Left forelimb (tissue), 1 donor: ENCODE measurements around the gene EPN3.

Experiments
- DNase-seq: peaks from one replicate; pipeline ENCODE4 v3.0.0-alpha.2; 2018; ENCODE audit warnings: low spot score

EPN3 gene

DNA sequence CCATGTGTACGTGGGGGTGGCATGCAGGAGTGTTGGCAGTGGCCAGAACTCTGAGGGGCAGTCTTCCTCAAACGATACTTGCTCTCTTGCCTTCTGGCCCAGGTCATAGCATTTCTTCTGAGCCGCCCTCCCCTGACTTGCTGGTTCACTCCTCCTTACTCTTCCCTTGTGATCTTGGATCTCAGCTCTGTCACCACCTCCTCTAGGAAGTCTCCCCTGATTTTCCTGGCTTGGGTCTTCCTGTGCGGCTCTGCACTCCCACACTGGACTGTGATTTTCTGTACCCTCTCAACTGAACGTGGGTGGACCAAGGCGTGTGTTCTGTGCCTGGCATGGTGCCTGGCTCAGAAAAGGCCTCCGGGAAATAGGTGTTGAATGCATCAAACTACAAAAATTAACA, 2.9 kb downstream of the EPN3 start:
- DNase-seq, result no peak

DNA sequence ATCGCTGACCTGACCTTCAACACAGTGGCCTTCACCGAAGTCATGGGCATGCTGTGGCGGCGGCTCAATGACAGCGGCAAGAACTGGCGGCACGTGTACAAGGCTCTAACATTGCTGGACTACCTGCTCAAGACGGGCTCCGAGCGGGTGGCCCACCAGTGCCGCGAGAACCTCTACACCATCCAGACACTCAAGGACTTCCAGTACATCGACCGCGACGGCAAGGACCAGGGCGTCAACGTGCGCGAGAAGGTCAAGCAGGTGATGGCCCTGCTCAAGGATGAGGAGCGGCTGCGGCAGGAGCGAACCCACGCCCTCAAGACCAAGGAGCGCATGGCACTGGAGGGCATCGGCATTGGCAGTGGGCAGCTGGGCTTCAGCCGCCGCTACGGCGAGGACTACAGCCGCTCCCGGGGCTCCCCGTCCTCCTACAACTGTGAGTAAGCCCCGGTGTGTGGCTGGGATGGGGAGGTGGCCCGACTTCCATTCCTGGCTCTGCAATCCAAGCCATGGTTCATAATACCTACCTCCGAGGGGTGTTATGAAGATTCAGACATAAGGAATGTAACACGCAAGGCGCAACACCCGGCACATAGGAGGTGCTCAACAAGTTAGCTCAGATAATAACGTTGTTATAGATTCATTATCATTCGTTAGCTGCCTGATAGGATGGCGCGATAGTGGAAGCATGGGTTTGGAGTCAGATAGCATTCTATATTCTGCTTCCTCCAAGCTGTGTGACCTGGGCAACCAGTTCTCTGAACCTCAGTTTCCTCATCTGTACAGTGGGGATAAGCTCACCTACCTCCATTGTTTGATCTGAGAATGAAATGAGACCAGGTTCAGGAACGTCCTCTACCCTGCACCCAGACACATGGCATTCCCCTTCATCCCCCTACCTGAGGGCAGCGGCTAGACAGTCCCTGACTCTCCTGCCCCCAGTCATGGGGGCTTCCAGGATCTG, 4.4 kb downstream of the EPN3 start:
- DNase-seq, result no peak

DNA sequence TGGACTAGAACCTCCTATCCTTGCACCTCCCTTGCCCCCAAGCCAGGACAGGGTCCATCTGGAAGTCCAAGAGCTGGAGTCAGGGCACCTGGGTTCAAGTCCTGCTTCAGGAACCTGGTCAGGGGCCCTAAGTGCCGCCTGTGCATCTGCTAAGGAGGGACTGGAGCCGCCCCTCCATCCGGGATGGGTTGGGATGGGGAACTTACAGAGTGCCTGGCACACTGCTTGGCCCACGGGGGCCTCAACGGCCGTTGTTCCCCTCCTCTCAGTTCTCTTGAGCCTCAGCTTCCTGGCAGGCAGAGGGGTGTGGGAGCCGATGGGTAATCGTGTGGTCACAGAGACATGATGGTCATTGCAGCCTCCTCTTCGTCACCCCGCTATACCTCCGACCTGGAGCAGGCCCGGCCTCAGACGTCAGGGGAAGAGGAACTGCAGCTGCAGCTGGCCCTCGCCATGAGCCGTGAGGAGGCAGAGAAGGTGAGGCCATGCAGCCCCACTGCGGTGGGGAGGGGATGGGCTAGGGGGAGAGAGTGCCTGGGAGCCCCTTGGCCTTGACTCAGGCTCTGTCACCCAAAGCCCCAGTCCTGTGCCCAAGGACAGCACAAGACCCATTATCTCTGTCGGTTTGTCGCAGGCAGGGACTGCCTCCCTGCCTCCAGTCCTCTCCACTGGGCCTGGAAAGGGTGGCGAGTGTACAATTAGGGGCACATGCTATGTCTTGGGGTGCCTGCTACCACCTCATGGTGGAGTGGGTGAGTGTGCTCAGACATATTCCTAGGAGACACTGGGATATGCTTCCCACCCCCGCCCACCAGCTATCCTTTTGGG, 5.4 kb downstream of the EPN3 start:
- DNase-seq, result no peak

DNA sequence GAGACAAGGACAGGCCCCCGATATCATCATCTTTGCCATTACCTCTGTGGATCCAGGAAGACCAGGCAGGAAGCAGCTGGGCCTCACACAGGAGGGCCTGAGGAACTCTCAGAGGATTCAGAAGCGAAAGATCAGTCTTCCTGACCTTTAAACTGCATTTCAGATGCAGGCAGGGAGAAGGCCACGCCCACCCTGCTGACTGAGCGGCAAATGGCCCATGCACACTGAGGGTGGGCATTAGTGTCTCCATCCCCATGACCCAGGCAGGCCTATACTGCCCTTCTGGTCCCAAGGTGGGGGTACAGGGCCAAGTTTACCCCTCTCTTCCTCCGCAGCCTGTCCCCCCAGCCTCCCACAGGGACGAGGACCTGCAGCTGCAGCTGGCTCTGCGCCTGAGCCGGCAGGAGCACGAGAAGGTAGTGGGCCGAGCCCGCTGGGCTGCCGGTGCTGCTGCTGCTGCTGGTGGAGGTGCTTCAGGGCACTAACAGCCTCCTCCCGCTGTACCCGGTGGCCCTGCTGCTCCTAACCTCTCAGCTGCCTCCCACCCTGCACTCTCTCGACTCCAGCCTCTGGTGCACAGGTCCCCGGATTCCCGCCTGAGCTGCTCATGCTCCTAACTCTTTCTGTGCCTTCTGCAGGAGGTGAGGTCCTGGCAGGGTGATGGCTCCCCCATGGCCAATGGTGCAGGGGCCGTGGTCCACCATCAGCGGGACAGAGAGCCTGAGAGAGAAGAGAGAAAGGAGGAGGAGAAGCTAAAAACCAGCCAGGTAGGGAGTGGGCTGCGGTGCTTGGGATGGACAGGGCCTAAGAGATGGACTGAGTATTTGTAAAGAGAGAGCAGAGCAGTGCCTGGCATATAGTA, 6.2 kb downstream of the EPN3 start:
- DNase-seq, result no peak

DNA sequence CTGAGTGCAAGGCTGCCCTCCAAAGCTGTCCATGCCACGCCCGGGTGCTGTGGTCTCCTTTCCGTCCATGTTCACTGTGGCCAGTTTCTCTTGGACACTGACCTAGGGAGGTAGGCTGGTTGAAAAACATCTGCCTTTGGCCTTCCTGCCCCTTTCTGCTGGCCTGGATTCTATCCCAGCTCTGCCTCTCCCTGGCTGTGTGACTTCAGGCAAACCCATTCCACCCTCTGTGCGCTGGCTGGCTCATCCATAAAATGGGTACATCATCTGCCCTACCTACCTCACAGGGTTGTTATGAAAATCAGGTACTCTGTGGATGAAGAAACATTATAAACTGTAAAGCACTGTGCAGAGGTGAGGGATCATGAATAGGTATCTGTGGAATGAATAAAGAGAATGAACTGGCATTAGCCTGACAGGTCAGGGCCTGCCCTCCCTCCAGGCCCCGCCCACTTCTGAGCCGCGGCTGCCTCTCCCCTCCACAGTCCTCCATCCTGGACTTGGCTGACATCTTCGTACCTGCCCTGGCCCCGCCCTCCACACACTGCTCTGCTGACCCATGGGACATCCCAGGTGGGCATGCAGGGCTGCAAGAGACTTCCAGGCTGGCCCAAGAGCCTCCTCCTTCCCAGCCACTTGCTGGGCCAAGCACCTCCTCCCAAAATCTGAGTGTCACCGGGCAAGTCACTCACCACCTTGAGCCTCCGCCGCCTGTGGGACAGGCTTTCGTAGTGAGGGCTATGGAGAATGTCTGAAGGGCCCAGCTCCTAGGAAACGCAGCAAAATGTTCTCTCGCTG, 7.4 kb downstream of the EPN3 start:
- no peak for DNase-seq

DNA sequence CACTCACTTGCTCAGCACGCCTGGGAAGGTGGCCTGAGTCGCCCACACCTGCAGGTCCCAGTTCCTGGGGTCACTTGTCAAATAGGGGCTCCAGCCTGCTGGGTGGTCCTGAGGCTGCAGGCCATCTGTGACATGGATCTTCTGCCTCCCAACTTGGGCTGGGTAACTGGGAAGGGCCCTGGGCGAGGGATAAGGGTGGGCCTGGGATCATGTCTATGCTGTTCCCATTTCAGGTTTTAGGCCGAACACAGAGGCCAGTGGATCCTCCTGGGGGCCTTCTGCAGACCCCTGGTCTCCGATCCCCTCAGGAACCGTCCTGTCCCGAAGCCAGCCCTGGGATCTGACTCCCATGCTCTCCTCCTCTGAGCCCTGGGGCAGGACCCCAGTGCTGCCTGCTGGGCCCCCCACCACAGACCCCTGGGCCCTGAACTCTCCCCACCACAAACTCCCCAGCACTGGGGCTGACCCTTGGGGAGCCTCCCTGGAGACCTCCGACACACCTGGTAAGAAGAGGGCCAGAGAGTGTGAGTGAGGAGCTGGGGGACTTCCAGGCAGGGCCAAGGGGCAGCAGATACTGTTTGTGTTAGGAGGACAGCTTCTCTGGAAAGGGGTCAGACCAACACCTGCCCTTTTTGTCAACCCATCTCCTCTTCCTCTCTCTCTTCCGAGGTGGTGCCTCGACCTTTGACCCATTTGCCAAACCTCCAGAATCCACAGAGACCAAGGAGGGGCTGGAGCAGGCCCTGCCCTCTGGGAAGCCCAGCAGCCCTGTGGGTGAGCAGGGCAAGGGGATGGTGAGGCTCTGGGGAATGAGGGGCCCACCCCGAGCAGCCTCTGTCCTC, 8.2 kb downstream of the EPN3 start:
- no peak for DNase-seq

DNA sequence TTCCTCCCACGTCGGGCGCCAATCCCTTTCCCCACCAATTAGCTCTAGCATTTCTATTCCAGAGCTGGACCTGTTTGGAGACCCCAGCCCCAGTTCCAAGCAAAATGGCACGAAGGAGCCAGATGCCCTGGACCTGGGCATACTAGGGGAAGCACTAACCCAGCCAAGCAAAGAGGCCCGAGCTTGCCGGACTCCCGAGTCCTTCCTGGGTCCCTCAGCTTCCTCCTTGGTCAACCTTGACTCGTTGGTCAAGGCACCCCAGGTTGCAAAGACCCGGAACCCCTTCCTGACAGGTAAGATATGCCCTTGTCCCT, 8.8 kb downstream of the EPN3 start:
- DNase-seq, result no peak

DNA sequence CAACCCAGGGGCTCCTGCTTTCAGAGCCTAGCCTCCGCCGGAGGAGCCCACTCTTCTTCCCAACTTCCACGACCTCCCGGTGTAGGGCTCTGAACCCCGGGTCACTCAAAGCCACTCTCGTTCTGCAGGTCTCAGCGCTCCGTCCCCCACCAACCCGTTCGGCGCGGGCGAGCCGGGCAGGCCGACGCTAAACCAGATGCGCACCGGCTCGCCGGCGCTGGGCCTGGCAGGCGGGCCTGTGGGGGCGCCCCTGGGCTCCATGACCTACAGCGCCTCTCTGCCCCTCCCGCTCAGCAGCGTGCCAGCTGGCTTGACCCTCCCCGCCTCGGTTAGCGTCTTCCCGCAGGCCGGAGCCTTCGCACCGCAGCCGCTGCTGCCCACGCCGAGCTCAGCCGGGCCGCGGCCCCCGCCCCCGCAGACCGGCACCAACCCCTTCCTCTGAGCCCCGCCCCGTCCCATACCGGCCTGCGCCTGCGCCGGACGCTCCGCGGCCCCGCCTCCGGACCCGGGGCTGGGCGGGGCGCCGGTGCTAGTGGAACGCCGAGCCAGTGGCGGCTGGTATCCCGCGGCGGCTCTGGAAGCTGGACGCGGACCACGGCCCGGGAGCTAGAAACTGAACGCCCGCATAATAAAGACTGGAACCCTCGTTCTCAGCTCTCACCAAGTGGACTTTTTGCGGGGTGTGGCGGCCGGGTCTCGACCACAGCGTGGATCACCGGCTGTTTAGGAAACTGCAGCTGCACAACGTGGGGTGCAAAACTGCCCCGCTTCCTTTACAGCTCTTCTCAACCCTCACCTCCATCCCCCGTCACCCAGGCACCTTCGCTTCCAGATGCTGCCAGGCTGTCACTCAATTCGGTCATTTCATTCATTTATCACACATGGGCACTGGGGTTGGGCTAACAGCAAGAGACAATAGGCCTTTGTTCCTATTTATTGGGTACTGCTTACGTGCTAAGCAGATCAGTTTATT, 9.5 kb downstream of the EPN3 start:
- DNase-seq, result peak; percentile 92

DNA sequence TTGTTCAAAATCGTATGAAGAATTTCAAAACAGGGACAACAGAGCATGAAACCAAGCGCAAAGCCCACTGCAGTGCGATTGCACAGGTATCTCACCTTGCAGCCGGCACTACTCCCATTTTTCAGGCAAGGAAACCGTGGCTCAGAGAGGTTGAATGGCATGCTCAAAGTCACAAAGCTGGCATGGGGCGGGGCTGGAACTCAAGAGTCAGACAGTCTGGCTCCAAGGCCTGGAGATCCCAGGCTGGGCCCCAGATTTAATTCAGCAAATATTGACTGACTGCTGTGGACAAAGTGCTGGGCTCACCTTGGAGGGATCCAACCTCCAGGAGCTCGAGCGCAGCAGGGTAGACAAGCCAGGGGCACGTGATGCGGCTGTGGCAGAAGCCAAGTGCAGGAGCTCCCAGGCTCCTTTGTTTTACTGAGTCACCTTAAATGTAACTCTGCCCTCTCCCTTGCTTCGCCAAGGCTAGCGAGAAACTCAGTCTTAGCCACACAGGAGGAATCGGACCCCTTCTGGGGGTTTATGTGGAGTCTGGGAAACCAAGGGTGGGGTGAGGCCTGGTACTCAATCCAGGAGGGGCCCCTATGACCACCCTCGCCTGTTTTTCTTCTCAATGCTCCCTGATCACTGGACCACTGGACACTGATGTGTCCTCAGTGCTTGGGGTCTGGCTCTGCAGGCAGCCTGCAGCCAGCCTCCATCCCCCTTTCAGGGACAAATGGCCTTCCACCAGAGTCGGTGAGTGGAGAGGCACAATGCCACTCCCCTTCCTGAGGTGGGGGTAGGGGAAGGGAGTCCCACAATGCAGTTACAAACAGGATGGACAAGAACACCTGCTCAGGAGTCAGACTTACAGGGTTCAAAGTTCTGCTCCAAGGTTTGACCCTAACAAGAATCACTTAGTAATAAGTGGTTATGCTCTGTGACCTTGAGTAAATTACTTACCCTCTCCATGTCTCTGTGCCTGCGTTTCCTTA, 10.6 kb downstream of the EPN3 start:
- DNase-seq, result no peak

DNA sequence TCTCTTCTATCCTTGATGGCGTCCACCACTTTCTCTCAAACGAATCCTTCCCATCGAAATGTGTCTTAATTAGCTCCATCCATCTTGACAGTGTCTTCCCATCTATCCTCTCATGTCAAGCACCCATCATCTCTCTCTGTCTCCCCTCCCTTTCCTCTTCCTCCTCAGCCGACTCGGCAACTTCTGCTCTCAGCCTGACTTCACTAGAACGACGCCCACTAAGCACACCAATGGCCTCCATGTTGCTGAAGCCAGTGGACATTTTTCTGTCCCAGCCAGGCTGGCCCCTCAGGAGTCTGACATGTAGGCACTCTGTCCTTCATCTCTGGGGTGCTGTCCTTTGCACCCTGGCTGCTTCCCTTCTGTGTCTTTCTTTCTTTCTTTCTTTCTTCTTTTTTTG, 12.0 kb downstream of the EPN3 start:
- DNase-seq, result no peak

DNA sequence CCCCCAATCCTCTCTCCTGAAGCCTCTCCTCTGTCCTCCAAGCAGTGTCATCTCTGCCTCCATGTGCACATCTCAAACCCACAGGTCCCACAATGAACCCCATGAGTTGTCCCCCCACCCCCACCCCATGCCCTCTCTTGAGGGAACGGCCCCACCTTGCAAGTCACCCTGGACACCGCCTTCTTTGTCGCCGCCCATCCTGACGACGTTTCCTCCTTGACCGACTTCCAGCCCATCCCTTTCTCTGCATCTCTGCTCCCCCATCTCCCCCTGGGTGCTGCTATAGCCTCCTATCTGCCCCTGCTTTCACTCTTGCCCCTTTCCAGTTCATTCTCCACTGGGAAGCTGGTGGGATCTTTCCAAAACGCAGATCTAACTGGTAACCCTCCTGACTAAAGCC, 12.8 kb downstream of the EPN3 start:
- DNase-seq, result no peak

DNA sequence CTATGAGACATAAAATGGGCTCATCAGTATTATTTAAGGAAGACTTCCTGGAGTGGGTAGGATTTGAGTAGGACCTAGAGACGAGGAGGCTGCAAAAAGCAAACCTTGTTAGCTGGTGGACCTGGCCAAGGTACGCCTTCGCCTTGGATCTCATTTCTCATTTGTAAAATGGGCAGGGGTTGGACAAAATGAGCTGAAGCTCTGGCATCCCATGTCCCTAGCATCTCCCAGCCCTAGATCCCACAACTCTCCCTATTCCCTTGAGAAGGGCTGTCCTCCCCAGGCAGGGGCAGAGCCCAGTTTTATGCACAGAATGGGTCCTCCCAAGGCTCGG, 14.1 kb downstream of the EPN3 start:
- no peak for DNase-seq

DNA sequence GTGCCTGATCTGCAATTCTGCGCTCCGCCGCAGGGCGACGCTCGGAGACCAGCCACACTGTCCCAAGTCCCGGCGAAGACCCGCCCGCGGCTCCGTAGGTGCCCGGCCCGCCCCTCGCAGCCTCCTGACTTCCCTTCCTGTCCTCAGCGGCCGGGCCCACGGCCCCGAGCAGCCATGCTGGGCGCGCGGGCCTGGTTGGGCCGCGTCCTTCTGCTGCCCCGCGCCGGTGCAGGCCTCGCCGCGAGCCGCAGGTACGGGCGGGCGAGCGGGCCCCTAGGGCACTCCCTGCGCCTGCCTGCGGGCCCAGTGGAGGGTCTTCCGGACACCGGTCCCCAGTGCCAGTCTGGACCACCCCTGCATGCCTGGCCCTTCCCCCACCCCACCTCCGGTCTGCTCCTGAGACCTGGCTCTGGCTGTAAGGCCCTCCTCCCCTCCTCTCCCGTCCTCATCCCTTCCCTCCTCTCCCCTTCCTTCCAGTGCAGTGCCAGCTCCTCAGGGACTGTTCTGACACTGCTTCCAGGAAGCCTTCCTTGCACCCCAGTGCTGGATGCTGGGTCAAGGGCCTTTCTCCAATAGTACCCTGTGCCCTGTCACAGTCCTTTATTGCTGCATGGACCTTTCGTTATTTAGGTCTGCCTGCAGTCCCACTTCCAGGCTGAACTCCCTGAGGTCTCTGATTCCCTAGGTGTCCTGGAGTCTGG, 14.7 kb downstream of the EPN3 start, which contains the start of gene SPATA20:
SPATA20 (plus strand) TSS at position 140 of the 701 bp plus-strand sequence; CDS start at position 175, 35 bp downstream.
- DNase-seq, result peak; percentile 91

DNA sequence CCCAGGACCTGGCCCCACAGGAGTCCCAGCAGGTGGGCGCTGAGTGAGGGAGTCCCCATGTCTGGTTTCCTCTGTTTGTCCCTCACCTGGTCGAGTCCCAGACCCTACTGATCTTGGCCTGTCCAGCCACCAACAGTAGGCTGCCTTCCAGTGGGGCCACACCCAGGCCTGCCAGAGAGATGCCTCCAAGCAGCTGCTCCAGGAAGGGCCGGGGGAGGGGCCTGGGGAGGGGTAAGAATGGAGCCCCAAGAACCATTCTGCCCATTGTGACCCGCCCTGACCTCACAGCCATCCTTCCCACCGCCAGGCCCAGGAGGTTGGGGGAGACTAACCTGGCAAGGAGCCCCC, 15.2 kb downstream of the EPN3 start:
- no peak for DNase-seq

DNA sequence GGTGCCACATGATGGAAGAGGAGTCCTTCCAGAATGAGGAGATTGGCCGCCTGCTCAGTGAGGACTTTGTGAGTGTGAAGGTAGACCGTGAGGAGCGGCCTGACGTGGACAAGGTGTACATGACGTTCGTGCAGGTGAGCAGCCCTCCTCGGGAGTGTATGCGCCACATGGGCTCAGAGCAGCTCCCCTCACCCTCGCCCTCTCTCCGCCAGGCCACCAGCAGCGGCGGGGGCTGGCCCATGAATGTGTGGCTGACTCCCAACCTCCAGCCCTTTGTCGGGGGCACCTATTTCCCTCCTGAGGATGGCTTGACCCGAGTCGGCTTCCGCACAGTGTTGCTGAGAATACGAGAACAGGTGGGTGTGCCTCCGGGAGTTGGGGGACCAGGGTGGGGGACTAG, 16.3 kb downstream of the EPN3 start:
- DNase-seq, result no peak

DNA sequence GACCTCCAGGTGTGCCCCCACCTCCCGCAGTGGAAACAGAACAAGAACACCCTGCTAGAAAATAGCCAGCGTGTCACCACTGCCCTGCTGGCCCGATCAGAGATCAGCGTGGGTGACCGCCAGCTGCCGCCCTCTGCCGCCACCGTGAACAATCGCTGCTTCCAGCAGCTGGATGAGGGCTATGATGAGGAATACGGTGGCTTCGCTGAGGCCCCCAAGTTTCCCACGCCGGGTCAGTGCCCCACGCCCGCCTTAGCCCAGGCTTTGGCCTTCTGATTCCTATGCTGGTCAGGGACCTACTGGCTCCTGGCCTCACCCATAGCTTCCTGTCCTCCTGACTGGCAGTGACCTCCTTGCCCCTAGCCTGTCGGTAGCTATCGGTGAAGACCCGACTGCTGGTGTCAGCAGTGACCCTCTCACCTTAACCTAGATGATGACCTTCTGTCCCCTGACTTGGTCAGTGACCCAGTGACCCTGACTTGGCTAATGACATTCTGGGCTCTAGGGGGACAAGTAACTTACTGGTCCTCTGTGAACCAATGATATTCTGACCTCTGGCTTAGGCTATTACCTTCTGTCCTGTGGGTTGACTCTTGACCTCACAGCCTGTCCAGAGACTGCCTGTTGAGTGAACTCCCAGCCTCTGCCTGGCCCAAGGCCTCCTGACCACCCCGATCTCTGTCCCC, 16.9 kb downstream of the EPN3 start:
- no peak for DNase-seq

DNA sequence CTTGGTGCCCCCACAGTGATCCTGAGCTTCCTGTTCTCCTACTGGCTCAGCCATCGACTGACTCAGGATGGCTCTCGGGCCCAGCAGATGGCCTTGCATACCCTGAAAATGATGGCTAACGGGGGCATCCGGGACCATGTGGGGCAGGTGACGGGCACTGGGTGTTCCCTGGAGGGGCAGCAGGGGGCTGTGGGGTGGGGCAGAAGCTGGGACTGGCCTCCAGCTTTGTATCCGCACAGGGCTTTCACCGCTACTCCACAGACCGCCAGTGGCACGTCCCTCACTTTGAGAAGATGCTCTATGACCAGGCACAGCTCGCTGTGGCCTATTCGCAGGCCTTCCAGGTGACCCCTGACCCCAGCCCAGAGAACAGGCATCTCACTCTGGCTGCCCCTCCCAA, 17.4 kb downstream of the EPN3 start:
- DNase-seq, result no peak
